ENCODE results near the gene TMEM200B.

DNA sequence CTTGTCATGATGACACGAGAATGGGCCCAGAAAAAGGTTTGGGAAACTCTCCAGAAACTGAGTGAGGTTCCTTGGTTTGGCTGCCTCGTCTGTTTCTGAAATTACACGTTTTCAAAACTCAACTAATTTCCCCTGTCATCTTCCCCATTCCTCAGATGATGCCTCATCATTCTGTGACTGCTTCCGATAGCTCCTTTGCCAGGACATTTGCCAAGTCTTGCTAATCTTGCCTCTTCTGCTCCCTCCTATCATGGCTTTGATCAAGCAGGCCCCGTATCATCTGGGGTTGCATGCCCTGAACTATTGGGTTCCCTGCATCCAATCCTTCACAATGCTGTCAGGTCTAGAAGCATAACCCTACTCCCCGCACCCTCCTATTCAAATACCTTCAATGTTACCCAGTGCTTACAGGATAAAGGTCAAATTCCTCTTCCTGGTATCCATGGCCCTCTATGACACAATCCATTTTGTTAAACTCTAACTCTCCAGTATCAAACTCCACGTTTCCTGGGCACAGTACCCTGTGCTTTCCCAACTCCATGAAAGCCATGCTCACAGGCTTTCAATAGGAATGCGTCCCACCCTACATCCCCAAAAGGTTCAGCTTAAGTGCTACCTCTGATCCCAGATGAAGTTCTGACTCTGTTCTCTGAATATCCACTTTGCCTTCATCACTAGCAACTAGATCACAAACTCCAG, 22.2 kb upstream of the TMEM200B start:
- TF ChIP-seq, protein P1, sequence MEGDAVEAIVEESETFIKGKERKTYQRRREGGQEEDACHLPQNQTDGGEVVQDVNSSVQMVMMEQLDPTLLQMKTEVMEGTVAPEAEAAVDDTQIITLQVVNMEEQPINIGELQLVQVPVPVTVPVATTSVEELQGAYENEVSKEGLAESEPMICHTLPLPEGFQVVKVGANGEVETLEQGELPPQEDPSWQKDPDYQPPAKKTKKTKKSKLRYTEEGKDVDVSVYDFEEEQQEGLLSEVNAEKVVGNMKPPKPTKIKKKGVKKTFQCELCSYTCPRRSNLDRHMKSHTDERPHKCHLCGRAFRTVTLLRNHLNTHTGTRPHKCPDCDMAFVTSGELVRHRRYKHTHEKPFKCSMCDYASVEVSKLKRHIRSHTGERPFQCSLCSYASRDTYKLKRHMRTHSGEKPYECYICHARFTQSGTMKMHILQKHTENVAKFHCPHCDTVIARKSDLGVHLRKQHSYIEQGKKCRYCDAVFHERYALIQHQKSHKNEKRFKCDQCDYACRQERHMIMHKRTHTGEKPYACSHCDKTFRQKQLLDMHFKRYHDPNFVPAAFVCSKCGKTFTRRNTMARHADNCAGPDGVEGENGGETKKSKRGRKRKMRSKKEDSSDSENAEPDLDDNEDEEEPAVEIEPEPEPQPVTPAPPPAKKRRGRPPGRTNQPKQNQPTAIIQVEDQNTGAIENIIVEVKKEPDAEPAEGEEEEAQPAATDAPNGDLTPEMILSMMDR (IDR thresholded peaks at IDR 0.05): no peak
- no peak for TF ChIP-seq ZFX (IDR thresholded peaks at IDR 0.05; ENCODE audit: borderline replicate concordance)

All from 22Rv1 (cell line).